H9 (cell line): ENCODE data around the gene CDK14. TPM values are rescaled to one million over a fixed set of nuclear protein-coding genes. Genes with fewer than 3 reads are reported as not detected.

Experiments used
- DNase-seq: peaks from one replicate; pipeline ENCODE4 v3.0.0-alpha.2; 2017
- H2AFZ ChIP-seq: one replicate; pipeline ENCODE4 v1.6.1; 2013; ENCODE audit warnings: mild to moderate bottlenecking, low read length, control low read depth, moderate library complexity
- H2AK5ac ChIP-seq: 2 replicates; pipeline ENCODE4 v1.6.1; 2013; ENCODE audit warnings: low read length, control low read depth, mixed read lengths; ENCODE audit not compliant: insufficient read length
- H2BK120ac ChIP-seq: one replicate; pipeline ENCODE4 v1.6.1; 2013; ENCODE audit warnings: low read depth, mild to moderate bottlenecking, low read length, control low read depth, inconsistent platforms; ENCODE audit not compliant: poor library complexity, severe bottlenecking
- H2BK12ac ChIP-seq: 2 replicates; pipeline ENCODE4 v1.6.1; 2013; ENCODE audit warnings: low read length, control low read depth, mixed read lengths, low read depth; ENCODE audit not compliant: insufficient read length
- H2BK15ac ChIP-seq: 2 replicates; pipeline ENCODE4 v1.6.1; 2013; ENCODE audit warnings: low read depth, low read length, control low read depth
- H2BK20ac ChIP-seq: one replicate; pipeline ENCODE4 v1.6.1; 2013; ENCODE audit warnings: low read depth, mild to moderate bottlenecking, low read length, control low read depth, inconsistent platforms; ENCODE audit not compliant: poor library complexity, severe bottlenecking
- H2BK5ac ChIP-seq: 2 replicates; pipeline ENCODE4 v1.6.1; 2013; ENCODE audit warnings: low read length, control low read depth, mixed read lengths; ENCODE audit not compliant: insufficient read length
- H3K14ac ChIP-seq: 2 replicates; pipeline ENCODE4 v1.6.1; 2013; ENCODE audit warnings: low read length, control low read depth; ENCODE audit not compliant: insufficient read depth
- H3K18ac ChIP-seq: 2 replicates; pipeline ENCODE4 v1.6.1; 2013; ENCODE audit warnings: low read depth, mild to moderate bottlenecking, mixed read lengths, low read length, control low read depth; ENCODE audit not compliant: insufficient read length
- H3K23ac ChIP-seq: 2 replicates; pipeline ENCODE4 v1.6.1; 2013; ENCODE audit warnings: low read length, control low read depth, mixed read lengths, low read depth; ENCODE audit not compliant: insufficient read length
- H3K23me2 ChIP-seq: 2 replicates; pipeline ENCODE4 v1.6.1; 2013; ENCODE audit warnings: low read depth, mild to moderate bottlenecking, mixed read lengths, low read length, control low read depth; ENCODE audit not compliant: insufficient read length, poor library complexity, severe bottlenecking
- H3K27ac ChIP-seq: 2 replicates; pipeline ENCODE4 v1.5.1; 2013; ENCODE audit warnings: low read length, control low read depth, mixed read lengths, low read depth; ENCODE audit not compliant: insufficient read length
- H3K27me3 ChIP-seq: 2 replicates; pipeline ENCODE4 v1.6.1; 2013; ENCODE audit warnings: low read length, control low read depth, inconsistent platforms; ENCODE audit not compliant: insufficient read depth
- H3K4ac ChIP-seq: 2 replicates; pipeline ENCODE4 v1.6.1; 2013; ENCODE audit warnings: low read depth, mild to moderate bottlenecking, control low read depth, inconsistent platforms, low read length, moderate library complexity
- H3K4me1 ChIP-seq: 2 replicates; pipeline ENCODE4 v1.6.1; 2013; ENCODE audit warnings: low read length, control low read depth, inconsistent platforms; ENCODE audit not compliant: insufficient read depth
- H3K4me2 ChIP-seq: 2 replicates; pipeline ENCODE4 v1.6.1; 2013; ENCODE audit warnings: low read length, control low read depth, mixed read lengths; ENCODE audit not compliant: insufficient read length, insufficient read depth
- H3K56ac ChIP-seq: 2 replicates; pipeline ENCODE4 v1.6.1; 2013; ENCODE audit warnings: low read depth, mild to moderate bottlenecking, mixed read lengths, low read length, control low read depth; ENCODE audit not compliant: insufficient read length
- H3K79me1 ChIP-seq: 2 replicates; pipeline ENCODE4 v1.6.1; 2013; ENCODE audit warnings: low read depth, mild to moderate bottlenecking, moderate library complexity, low read length, control low read depth, inconsistent platforms; ENCODE audit not compliant: insufficient read depth, poor library complexity, severe bottlenecking
- H3K79me2 ChIP-seq: 2 replicates; pipeline ENCODE4 v1.6.1; 2013; ENCODE audit warnings: low read length, control low read depth, inconsistent platforms; ENCODE audit not compliant: insufficient read depth
- H3K9ac ChIP-seq: 2 replicates; pipeline ENCODE4 v1.6.1; 2013; ENCODE audit warnings: low read length, control low read depth, mixed read lengths; ENCODE audit not compliant: insufficient read length; ENCODE audit errors: extremely low read depth
- H3K9me3 ChIP-seq: one replicate; pipeline ENCODE4 v1.6.1; 2013; ENCODE audit warnings: low read depth, low read length, inconsistent platforms; ENCODE audit not compliant: control insufficient read depth
- H3T11ph ChIP-seq: one replicate; pipeline ENCODE4 v1.6.1; 2013; ENCODE audit warnings: mild to moderate bottlenecking, low read length, control low read depth, inconsistent platforms
- H4K20me1 ChIP-seq: one replicate; pipeline ENCODE4 v1.6.1; 2013; ENCODE audit not compliant: control insufficient read depth, insufficient read length, insufficient read depth
- H4K5ac ChIP-seq: 2 replicates; pipeline ENCODE4 v1.6.1; 2013; ENCODE audit warnings: low read depth, mild to moderate bottlenecking, mixed read lengths, low read length, control low read depth; ENCODE audit not compliant: insufficient read length
- H4K8ac ChIP-seq: replicated peaks from 2 replicates; pipeline ENCODE4 v1.6.1; 2013; ENCODE audit warnings: low read length, control low read depth, mixed read lengths, low read depth; ENCODE audit not compliant: insufficient read length
- H4K91ac ChIP-seq: 2 replicates; pipeline ENCODE4 v1.6.1; 2013; ENCODE audit warnings: low read depth, mild to moderate bottlenecking, moderate library complexity, mixed read lengths, low read length, control low read depth; ENCODE audit not compliant: insufficient read length
- H3K27ac Mint-ChIP-seq, 3 experiments: 2 replicates in 2 of 3; 3 replicates in 1 of 3; pipeline ENCODE4 v1.8.0; 2020 to 2021; ENCODE audit warnings: mixed read lengths in 3 of 3, mild to moderate bottlenecking in 1 of 3, moderate library complexity in 1 of 3
- H3K27me3 Mint-ChIP-seq: 2 replicates; pipeline ENCODE4 v1.8.0; 2021; ENCODE audit warnings: low read depth, mild to moderate bottlenecking, moderate library complexity, mixed read lengths
- H3K36me3 Mint-ChIP-seq, 3 experiments: 2 replicates in 2 of 3; 3 replicates in 1 of 3; pipeline ENCODE4 v1.8.0; 2020 to 2021; ENCODE audit warnings: low read depth in 3 of 3, mixed read lengths in 3 of 3; ENCODE audit not compliant: insufficient read depth in 1 of 3
- H3K4me1 Mint-ChIP-seq, 2 experiments: 2 replicates each; pipeline ENCODE4 v1.8.0; 2020; ENCODE audit warnings: mixed read lengths in 2 of 2
- H3K4me3 Mint-ChIP-seq, 2 experiments: 2 replicates in 1 of 2; 3 replicates in 1 of 2; pipeline ENCODE4 v1.8.0; 2020 to 2021; ENCODE audit warnings: mild to moderate bottlenecking in 2 of 2, mixed read lengths in 2 of 2, moderate library complexity in 1 of 2
- H3K9me3 Mint-ChIP-seq, 2 experiments: 2 replicates in 1 of 2; 3 replicates in 1 of 2; pipeline ENCODE4 v1.8.0; 2020; ENCODE audit warnings: mild to moderate bottlenecking in 2 of 2, mixed read lengths in 2 of 2, moderate library complexity in 1 of 2
- CTCF ChIP-seq: fragments of 200-600 bp; sonication (generic); conservative IDR thresholded peaks from 3 replicates; pipeline ENCODE4 v1.8.0; 2021; ENCODE audit warnings: antibody characterized with exemption, mild to moderate bottlenecking
- WGBS: extraction: QIAGEN DNeasy Blood & Tissue Kit; methylation state at CpG from one replicate; pipeline ENCODE4 v1.1.7; 2013; ENCODE audit warnings: missing lambda C conversion rate, low lambda C conversion rate, mixed read lengths; ENCODE audit not compliant: insufficient read length; ENCODE audit errors: extremely low coverage; 5-methylcytosine and 5-hydroxymethylcytosine counted together
- total RNA-seq: library from RNA; stranded (reverse); gene quantifications from 2 replicates; pipeline ENCODE4 v1.2.1, GENCODE V29; 2021

The CDK14 gene
- total RNA-seq, 1 experiment from 2014 or later, result 23.9 TPM

GRCh38 chr7:91180746-91181145 is 584.6 kb downstream of the CDK14 start:
- Histone ChIP-seq H2AK5ac (no peak overlapping the region), H2BK20ac (no peak overlapping the region), H3K4me1 (no peaks in the 10 kb centered on the region; the same call in 1 of the 2 replicates), H3T11ph (no peak overlapping the region), H3K14ac (no peak overlapping the region), H3K23me2 (no peaks in the 10 kb centered on the region), H2BK5ac (no peak overlapping the region), H3K4me2 (no peak overlapping the region), H2BK15ac (no peak overlapping the region), H3K27me3 (no peaks in the 10 kb centered on the region), H4K91ac (no peak overlapping the region), H2BK12ac (no peak overlapping the region), H4K20me1 (no peaks in the 10 kb centered on the region), H3K4ac (no peak overlapping the region), H4K8ac (no peak overlapping the region), H3K18ac (no peak overlapping the region), H3K27ac (no peak overlapping the region), H2BK120ac (no peak overlapping the region), H2AFZ (no peak overlapping the region), H3K9ac (no peak overlapping the region), H3K56ac (no peak overlapping the region), H3K23ac (no peak overlapping the region), H4K5ac (no peak overlapping the region), H3K79me2 (no peaks in the 10 kb centered on the region), H3K79me1 (no peaks in the 10 kb centered on the region), H3K9me3 (no peaks in the 10 kb centered on the region)
- H3K36me3 Mint-ChIP-seq, result no peaks in the 10 kb centered on the region
- H3K27ac Mint-ChIP-seq, result no peak overlapping the region
- no peaks in the 10 kb centered on the region for H3K4me1 Mint-ChIP-seq
- TF ChIP-seq CTCF, result no peak
- WGBS, result 100% methylated on average over 1 of the region's 1 CpG
- peaks cover 2% of the 10 kb centered on the region; the same call in 1 of the 2 replicates for H3K27me3 Mint-ChIP-seq
- DNase-seq, result no peak
- peaks cover 2 to 3% of the 10 kb centered on the region in 2 experiments; a peak in 2 of 5 replicates for H3K9me3 Mint-ChIP-seq
- no peak overlapping the region for H3K4me3 Mint-ChIP-seq
